Colonic mucosa (tissue), 4 donors: ENCODE results near the gene DRAM2. TPM values are rescaled to one million over a fixed set of nuclear protein-coding genes. Genes with fewer than 3 reads are reported as not detected.

ENCODE experiments used
- DNase-seq: peaks from one replicate; pipeline ENCODE4 v3.0.0-alpha.2; 2020
- H3K27ac ChIP-seq: fragments of 200-600 bp; one replicate; pipeline ENCODE4 v1.8.0; 2021
- H3K27me3 ChIP-seq: fragments of 200-600 bp; one replicate; pipeline ENCODE4 v1.8.0; 2021
- H3K36me3 ChIP-seq: fragments of 200-600 bp; one replicate; pipeline ENCODE4 v1.8.0; 2021
- H3K4me1 ChIP-seq: fragments of 200-600 bp; one replicate; pipeline ENCODE4 v1.8.0; 2021; ENCODE audit warnings: mild to moderate bottlenecking
- H3K4me3 ChIP-seq: fragments of 200-600 bp; one replicate; pipeline ENCODE4 v1.8.0; 2021
- H3K9ac ChIP-seq, 2 donors: one replicate each; pipeline ENCODE4 v1.7.0; 2013; ENCODE audit warnings: control low read depth in 2 of 2, low read depth in 2 of 2, low read length in 2 of 2
- H3K9me3 ChIP-seq: fragments of 200-600 bp; one replicate; pipeline ENCODE4 v1.8.0; 2021
- intact Hi-C: fragments of 100-400 bp; cut with DNase I; formaldehyde crosslinking; loops from one replicate; pipeline ENCODE4 v1.14.1; 2022
- total RNA-seq, 2 donors: library from RNA; stranded (reverse); fragmentation: NEBNext Ultra II Directional in 1 of 2; extraction: Animal tissue kit (Norgen Biotek cat#: 25700) in 1 of 2; gene quantifications; one replicate each; pipeline ENCODE4 v1.2.1, GENCODE V29; 2021
- TF ChIP-seq, protein P1 (sequence below): fragments of 200-600 bp; IDR thresholded peaks from one replicate; pipeline ENCODE4 v1.8.0; 2022; ENCODE audit warnings: antibody characterized with exemption, mild to moderate bottlenecking
- donor health status: healthy.
- donor health status: DM: no; HTN: no; CAD: no.
- donor health status: DM: no; HTN: no; CAD: no.

The DRAM2 gene
- 10 to 100 TPM; 35.8 to 88.8 TPM for total RNA-seq

DNA sequence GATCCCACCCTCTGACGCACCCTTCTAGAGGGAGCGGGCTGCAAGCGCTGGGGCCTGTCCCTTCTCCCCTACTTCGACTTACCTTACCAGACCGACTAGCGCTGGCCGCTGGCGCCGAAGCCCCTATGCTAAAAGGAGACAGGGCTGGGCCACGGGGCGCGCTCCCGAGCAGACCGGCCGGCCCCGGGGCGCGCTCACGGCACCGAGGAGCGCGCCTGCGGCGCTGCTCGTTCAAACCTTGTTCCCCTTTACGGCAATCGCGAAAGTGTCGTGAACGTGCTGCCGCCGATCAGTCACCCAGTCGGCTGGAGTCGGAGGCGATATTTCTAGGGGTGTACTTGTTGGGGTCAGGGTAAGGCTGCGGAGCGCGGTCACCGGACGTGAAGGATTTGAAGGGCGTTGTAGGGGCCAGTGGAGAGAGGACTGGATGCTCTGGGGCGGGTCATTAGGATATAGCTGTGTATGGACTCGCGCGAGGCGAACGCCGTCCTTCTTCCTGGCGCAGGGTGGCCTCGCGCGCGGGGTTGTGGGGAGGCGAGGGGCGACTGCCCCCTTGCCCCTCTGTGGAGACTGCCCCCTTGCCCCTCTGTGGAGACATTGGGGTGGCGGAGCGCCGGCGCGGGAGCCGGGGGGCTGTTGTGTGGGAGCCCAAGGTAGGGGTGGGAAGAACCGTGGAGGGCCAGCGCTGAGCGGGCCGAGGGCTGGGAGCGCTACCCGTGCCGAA, at the start of gene DRAM2, which contains the start of gene CEPT1:
DRAM2 (minus strand) TSS at position 138 of the 724 bp plus-strand sequence. CDS start 8,539 bp downstream, outside the sequence.
CEPT1 (plus strand) TSS at position 268 of the 724 bp plus-strand sequence. CDS start 7,492 bp downstream, outside the sequence.
- intact Hi-C loops: loop anchor here (10.0 kb wide), 1 partner anchor 85 kb away; the partner anchor contains the start of gene CHI3L2
- Histone ChIP-seq H3K4me1 (no peaks in the 10 kb centered on the region), H3K27me3 (no peaks in the 10 kb centered on the region), H3K27ac (peak within 1 kb of the TSS; percentile 90), H3K9ac (peak within 1 kb of the TSS; percentile 88 to 94), H3K36me3 (no peaks in the 10 kb centered on the region), H3K4me3 (peak within 1 kb of the TSS; percentile 81), H3K9me3 (no peaks in the 10 kb centered on the region)
- peak; percentile 98 for DNase-seq
- TF ChIP-seq, protein P1, sequence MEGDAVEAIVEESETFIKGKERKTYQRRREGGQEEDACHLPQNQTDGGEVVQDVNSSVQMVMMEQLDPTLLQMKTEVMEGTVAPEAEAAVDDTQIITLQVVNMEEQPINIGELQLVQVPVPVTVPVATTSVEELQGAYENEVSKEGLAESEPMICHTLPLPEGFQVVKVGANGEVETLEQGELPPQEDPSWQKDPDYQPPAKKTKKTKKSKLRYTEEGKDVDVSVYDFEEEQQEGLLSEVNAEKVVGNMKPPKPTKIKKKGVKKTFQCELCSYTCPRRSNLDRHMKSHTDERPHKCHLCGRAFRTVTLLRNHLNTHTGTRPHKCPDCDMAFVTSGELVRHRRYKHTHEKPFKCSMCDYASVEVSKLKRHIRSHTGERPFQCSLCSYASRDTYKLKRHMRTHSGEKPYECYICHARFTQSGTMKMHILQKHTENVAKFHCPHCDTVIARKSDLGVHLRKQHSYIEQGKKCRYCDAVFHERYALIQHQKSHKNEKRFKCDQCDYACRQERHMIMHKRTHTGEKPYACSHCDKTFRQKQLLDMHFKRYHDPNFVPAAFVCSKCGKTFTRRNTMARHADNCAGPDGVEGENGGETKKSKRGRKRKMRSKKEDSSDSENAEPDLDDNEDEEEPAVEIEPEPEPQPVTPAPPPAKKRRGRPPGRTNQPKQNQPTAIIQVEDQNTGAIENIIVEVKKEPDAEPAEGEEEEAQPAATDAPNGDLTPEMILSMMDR: no peak

DNA sequence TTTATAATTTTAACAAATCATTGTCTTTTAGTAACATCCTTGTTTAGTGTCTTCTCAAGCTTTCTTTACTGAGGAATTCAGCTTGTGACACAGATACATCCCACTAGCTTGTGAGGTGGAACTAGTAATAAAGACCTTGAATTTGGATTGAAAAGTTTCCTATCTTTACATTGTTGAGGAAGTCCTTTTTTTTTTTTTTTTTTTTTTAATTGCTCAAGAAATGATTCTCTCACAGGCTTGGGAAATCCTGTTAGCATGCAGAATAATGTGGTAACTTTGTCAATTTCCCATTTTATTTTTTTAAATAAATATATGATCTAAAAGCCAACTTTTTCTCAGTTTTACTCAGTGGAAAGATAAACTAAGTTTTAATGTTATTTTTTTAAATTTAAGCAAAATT, 44.8 kb upstream of the DRAM2 start:
- intact Hi-C loops: no loop called here
- no peak for DNase-seq
- Histone ChIP-seq H3K27me3 (no peaks in the 10 kb centered on the region), H3K36me3 (peaks cover 8% of the 10 kb centered on the region), H3K4me3 (no peak overlapping the region), H3K9ac (no peak overlapping the region), H3K4me1 (no peaks in the 10 kb centered on the region), H3K27ac (no peak overlapping the region), H3K9me3 (no peaks in the 10 kb centered on the region)
- TF ChIP-seq, protein P1: no peak

DNA sequence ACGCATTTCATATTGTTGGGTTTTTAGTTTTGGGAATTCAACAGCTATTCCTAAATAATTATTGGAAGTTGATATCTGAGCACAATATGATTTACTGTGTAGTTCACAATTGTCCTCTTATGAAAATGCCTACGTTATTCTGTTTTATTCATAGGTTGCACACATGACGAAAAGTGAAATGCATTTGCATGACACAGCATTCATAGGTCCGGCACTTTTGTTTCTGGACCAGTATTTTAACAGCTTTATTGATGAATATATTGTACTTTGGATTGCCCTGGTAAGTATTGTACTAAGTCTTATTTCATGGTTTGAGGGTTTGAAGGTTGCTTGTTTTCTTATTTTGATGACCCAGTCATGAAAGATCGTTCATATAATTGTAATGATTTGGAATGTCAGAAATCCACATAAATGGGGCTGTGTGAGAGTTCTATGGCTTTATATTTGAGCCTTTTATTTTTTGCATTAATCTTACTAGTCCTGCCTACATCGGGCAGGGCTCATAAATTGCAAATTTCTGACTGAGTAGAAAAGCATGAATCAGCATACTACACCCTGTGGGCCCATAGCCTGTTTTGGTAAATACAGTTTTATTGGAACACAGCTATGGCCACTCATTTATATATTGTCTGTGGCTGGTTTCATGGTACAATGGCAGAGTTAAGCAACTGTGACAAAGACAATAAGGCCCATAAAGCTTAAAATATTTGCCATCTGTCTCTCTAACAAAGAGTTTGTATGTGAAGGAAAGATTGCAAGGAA, 43.6 kb upstream of the DRAM2 start:
- no peak for DNase-seq
- no peaks in the 10 kb centered on the region for H3K27me3 ChIP-seq
- intact Hi-C loops: no loop called here
- no peak overlapping the region for H3K27ac ChIP-seq
- H3K4me3 ChIP-seq: no peak overlapping the region
- H3K9ac ChIP-seq: no peak overlapping the region
- no peaks in the 10 kb centered on the region for H3K4me1 ChIP-seq
- no peaks in the 10 kb centered on the region for H3K9me3 ChIP-seq
- TF ChIP-seq, protein P1: no peak
- H3K36me3 ChIP-seq: peaks cover 8% of the 10 kb centered on the region

DNA sequence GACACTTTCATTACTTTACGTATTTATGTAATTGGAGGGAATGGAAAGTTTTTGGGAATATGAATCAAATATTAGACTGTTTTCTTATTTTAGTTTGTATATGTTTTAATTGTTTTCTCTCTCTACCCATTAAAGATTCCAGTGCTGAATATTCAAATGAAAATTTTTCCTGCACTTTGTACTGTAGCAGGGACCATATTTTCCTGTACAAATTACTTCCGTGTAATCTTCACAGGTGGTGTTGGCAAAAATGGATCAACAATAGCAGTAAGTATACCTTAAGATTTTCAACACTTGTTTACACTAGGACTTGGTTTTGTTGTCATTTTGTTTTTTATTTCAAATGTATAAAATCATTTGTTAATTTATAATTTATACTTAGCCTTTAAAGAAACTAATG, 42.2 kb upstream of the DRAM2 start:
- Histone ChIP-seq H3K36me3 (peaks cover under 1% of the 10 kb centered on the region), H3K9ac (no peak overlapping the region), H3K9me3 (no peaks in the 10 kb centered on the region), H3K4me3 (no peak overlapping the region), H3K27ac (no peak overlapping the region), H3K27me3 (no peaks in the 10 kb centered on the region), H3K4me1 (no peaks in the 10 kb centered on the region)
- no peak for DNase-seq
- intact Hi-C loops: no loop called here
- TF ChIP-seq, protein P1: no peak

DNA sequence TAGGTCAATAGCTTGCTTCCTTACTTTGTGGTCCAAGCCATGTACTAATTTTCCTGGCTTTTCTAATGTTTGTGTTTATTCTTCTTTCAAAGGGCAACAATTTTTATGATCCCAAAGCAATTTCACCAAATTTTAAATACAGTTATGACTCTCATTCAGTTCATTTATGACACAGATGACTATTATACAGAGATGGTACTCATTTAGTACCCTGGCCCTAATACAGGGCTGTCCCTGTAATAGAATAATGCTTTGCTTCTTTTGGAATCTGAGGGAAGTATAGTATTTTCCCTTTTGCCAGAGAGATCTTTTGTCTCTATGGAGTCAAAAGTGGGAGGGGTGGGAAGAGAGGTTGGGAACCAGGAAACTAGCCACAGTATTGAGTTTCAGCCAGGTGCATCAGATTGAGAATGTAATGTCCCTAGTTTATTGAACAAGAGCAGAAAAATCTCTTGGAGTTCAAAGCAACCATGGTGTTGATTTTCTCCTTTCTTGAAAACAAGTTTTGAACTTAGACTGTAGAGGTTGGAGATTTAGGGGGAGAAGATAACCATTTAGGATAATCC, 40.2 kb upstream of the DRAM2 start:
- no peaks in the 10 kb centered on the region for H3K4me1 ChIP-seq
- no peaks in the 10 kb centered on the region for H3K36me3 ChIP-seq
- intact Hi-C loops: no loop called here
- H3K4me3 ChIP-seq: no peak overlapping the region
- H3K27ac ChIP-seq: no peak overlapping the region
- TF ChIP-seq, protein P1: no peak
- no peaks in the 10 kb centered on the region for H3K27me3 ChIP-seq
- H3K9ac ChIP-seq: no peak overlapping the region
- DNase-seq: no peak
- H3K9me3 ChIP-seq: no peaks in the 10 kb centered on the region
